Calu3 (cell line): Measurements from ENCODE around the gene SCO1. TPM values are rescaled to one million over a fixed set of nuclear protein-coding genes. Genes with fewer than 3 reads are reported as not detected.

Experiments
- BruUV-seq: library from RNA; stranded (reverse); fragments of 400-500 nt; replicated peaks from 2 replicates; lab custom pipeline; 2021; lab: Mats Ljungman, UMichigan
- CTCF ChIA-PET: fragments of 300-600 bp; sonication (Branson Sonifier 250); formaldehyde crosslinking; loops from one replicate; lab custom pipeline; 2022; ENCODE audit warnings: antibody characterized with exemption; lab: Charles Lee
- DNase-seq: peaks from one replicate; pipeline ENCODE4 v3.0.0; 2022
- H3K27ac Mint-ChIP-seq: one replicate; pipeline ENCODE4 v1.8.0; 2022; ENCODE audit warnings: mixed read lengths; ENCODE audit not compliant: unreplicated experiment
- H3K27me3 Mint-ChIP-seq: one replicate; pipeline ENCODE4 v1.8.0; 2022; ENCODE audit warnings: mixed read lengths; ENCODE audit not compliant: unreplicated experiment
- H3K36me3 Mint-ChIP-seq: one replicate; pipeline ENCODE4 v1.8.0; 2022; ENCODE audit warnings: mild to moderate bottlenecking, moderate library complexity, mixed read lengths; ENCODE audit not compliant: insufficient read depth, unreplicated experiment
- H3K4me1 Mint-ChIP-seq: one replicate; pipeline ENCODE4 v1.8.0; 2022; ENCODE audit warnings: mild to moderate bottlenecking, low read depth, mixed read lengths; ENCODE audit not compliant: unreplicated experiment
- H3K4me3 Mint-ChIP-seq: one replicate; pipeline ENCODE4 v1.8.0; 2022; ENCODE audit warnings: mild to moderate bottlenecking, low read depth, moderate library complexity, mixed read lengths; ENCODE audit not compliant: unreplicated experiment
- H3K9me3 Mint-ChIP-seq: one replicate; pipeline ENCODE4 v1.8.0; 2022; ENCODE audit warnings: low read depth, mixed read lengths; ENCODE audit not compliant: unreplicated experiment
- intact Hi-C: fragments of 100-400 bp; cut with micrococcal nuclease; formaldehyde crosslinking; loops from one replicate; pipeline ENCODE4 v1.10.0; 2022; ENCODE audit not compliant: unreplicated experiment
- total RNA-seq: library from RNA; stranded (reverse); gene quantifications from 2 replicates; pipeline ENCODE4 v1.2.3, GENCODE V29; 2022
- TF ChIP-seq, protein P1 (sequence below): fragments of 200-600 bp; IDR thresholded peaks from one replicate; pipeline ENCODE4 v1.8.0; 2022; ENCODE audit warnings: antibody characterized with exemption; ENCODE audit not compliant: unreplicated experiment

SCO1 gene
- total RNA-seq, 1 experiment from 2014 or later: 27.4 TPM

DNA sequence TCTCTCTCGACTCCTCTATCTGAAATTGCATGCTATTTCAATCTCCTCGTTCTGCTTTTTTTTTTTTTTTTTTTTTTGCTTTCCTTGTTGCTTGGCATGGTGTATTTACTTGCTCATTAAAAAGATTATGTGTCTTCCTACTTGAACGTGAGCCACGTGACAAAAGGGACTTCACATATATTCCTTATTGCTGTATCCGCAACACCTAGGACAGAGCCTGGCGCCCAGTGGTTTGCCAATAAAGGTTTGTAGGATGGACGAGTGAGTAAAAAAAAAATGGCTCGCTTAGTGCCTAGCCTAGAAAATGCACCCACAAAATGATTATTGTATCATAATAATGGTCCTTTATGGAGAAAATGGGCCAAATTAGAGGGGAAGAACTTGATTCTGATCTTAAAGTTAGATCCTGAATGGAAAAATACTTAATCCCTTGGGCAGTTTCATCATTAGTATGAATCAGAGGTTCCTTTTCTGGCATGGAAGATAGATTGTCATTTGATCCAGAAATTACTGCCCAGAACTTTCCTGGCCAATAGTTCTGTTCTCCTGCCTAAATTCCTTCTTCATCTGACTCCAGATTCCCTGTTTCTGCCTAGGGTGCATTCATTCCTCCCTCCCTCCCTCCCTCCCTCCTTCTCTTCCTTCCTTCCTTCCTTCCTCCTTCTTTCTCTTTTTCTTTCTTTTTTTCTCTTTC is 46.1 kb upstream of the SCO1 start:
- no peaks in the 10 kb centered on the region for H3K4me1 Mint-ChIP-seq
- BruUV-seq: no TSS peak
- H3K4me3 Mint-ChIP-seq: no peak overlapping the region
- no peak overlapping the region for H3K27ac Mint-ChIP-seq
- DNase-seq: no peak
- CTCF ChIA-PET: interaction anchor here (0.7 kb wide), 1 partner anchor 114 kb away, joined by 5 read pairs; no protein-coding TSS in a partner anchor
- no peaks in the 10 kb centered on the region for H3K9me3 Mint-ChIP-seq
- peaks cover 64% of the 10 kb centered on the region for H3K27me3 Mint-ChIP-seq
- no peaks in the 10 kb centered on the region for H3K36me3 Mint-ChIP-seq
- intact Hi-C loops: no loop called here
- TF ChIP-seq, protein P1, sequence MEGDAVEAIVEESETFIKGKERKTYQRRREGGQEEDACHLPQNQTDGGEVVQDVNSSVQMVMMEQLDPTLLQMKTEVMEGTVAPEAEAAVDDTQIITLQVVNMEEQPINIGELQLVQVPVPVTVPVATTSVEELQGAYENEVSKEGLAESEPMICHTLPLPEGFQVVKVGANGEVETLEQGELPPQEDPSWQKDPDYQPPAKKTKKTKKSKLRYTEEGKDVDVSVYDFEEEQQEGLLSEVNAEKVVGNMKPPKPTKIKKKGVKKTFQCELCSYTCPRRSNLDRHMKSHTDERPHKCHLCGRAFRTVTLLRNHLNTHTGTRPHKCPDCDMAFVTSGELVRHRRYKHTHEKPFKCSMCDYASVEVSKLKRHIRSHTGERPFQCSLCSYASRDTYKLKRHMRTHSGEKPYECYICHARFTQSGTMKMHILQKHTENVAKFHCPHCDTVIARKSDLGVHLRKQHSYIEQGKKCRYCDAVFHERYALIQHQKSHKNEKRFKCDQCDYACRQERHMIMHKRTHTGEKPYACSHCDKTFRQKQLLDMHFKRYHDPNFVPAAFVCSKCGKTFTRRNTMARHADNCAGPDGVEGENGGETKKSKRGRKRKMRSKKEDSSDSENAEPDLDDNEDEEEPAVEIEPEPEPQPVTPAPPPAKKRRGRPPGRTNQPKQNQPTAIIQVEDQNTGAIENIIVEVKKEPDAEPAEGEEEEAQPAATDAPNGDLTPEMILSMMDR: no peak

DNA sequence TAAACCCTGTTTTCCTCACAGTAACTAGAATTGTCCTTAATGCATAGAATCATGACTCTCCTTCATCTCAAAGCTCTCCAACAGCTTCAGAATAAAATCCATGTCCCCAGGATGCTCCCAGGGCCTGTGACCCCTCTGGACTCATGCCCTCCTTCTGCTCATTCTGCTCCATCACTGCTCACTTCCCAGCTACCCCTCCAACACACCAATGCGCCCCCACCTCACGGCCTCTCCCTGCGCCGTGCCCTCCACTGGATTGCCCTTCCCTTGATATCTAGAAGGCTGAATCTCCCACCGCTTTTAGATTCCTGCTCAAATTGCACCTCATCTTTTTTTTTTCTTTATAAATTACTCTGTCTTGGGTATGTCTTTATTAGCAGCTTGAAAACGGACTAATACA is 45.1 kb upstream of the SCO1 start:
- no TSS peak for BruUV-seq
- no peak overlapping the region for H3K27ac Mint-ChIP-seq
- CTCF ChIA-PET: interaction anchor here (0.7 kb wide), 1 partner anchor 115 kb away, joined by 5 read pairs; no protein-coding TSS in a partner anchor
- H3K36me3 Mint-ChIP-seq: no peaks in the 10 kb centered on the region
- DNase-seq: no peak
- H3K9me3 Mint-ChIP-seq: no peaks in the 10 kb centered on the region
- intact Hi-C loops: no loop called here
- no peak overlapping the region for H3K4me3 Mint-ChIP-seq
- TF ChIP-seq, protein P1: no peak
- H3K4me1 Mint-ChIP-seq: peaks cover 9% of the 10 kb centered on the region
- H3K27me3 Mint-ChIP-seq: peaks cover 57% of the 10 kb centered on the region

DNA sequence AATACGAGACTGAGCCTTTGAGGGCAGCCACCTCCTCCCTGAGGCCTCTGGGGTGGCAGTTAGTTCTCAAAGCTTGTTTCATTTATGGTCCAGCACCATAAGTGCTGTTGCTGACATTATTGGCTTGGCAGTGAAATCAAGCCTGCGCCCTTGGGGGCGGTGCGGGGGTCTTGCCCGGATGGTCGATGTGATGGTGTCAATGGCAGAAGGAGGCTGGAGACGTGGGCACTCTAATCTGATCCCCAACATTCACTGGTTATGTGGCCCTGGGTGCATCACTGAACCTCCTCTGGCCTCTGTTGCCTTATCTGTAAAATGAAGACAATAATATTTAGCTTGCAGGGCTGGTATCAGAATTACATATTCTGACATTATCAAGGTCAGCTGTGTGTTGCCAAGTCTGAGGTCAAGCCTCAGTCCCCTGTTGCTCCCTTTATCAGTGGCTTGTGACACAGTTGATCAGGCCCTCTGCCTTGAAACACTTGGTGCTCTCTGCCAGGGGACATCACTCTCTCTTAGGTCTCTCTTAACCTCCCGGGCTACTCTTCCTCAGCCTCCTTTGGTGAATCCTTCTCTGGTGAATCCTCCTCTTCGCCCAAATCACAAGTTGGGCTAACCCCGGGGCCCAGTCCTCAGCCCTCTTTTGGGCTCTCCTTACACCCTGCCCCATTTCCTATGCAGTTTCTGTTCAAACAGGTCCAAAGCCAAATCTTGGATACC is 44.2 kb upstream of the SCO1 start:
- no TSS peak for BruUV-seq
- TF ChIP-seq, protein P1: no peak

DNA sequence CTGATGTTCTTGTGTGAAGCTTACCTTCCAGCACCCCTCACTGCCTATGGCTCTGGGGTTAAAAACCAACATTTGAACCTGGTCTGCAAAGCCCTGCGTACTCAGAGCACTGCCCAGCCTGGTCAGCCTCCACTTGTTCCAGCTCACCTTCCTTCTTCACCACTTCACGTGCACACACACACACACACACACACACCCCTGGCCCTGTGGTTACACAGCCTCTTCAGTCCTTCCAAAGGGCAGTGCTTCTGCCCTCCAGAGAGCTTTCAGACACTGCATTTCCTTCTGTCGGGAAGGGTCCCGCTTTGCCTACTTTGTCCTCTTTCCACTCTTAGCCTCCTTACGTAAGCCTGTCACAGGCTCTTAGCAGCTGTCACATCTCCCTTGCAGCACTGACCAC is 42.1 kb upstream of the SCO1 start:
- BruUV-seq: no TSS peak
- no peak overlapping the region for H3K27ac Mint-ChIP-seq
- H3K4me1 Mint-ChIP-seq: peaks cover 14% of the 10 kb centered on the region
- no peak overlapping the region for H3K4me3 Mint-ChIP-seq
- H3K9me3 Mint-ChIP-seq: no peaks in the 10 kb centered on the region
- no peaks in the 10 kb centered on the region for H3K36me3 Mint-ChIP-seq
- no peak for DNase-seq
- H3K27me3 Mint-ChIP-seq: peaks cover 56% of the 10 kb centered on the region
- TF ChIP-seq, protein P1: no peak
- CTCF ChIA-PET: interaction anchor here (0.7 kb wide), 1 partner anchor 274 kb away, joined by 3 read pairs; no protein-coding TSS in a partner anchor
- intact Hi-C loops: no loop called here

More for the DNA sequence above, 44.2 kb upstream of the SCO1 start:
- H3K27me3 Mint-ChIP-seq: peaks cover 50% of the 10 kb centered on the region
- intact Hi-C loops: no loop called here
- H3K27ac Mint-ChIP-seq: no peak overlapping the region
- CTCF ChIA-PET: no interaction called here
- H3K4me3 Mint-ChIP-seq: no peak overlapping the region
- no peaks in the 10 kb centered on the region for H3K9me3 Mint-ChIP-seq
- peaks cover 14% of the 10 kb centered on the region for H3K4me1 Mint-ChIP-seq
- DNase-seq: no peak
- no peaks in the 10 kb centered on the region for H3K36me3 Mint-ChIP-seq
